HCT116 (cell line): ENCODE data around the gene ZHX3. TPM values are rescaled to one million over a fixed set of nuclear protein-coding genes. Genes with fewer than 3 reads are reported as not detected.

Source experiments
- ATAC-seq: fragments of 200-7000 bp; cut with Tn5 transposase; 2 replicates; pipeline ENCODE4 v1.9.1; 2020; ENCODE audit warnings: mild to moderate bottlenecking, moderate library complexity
- BruUV-seq: library from RNA; stranded (reverse); fragments of 400-500 nt; replicated peaks from 2 replicates; lab custom pipeline; 2021; lab: Mats Ljungman, UMichigan
- CTCF ChIA-PET: fragments of 300-600 bp; sonication (Branson Sonifier 250); formaldehyde crosslinking; loops from one replicate; lab custom pipeline; 2021; ENCODE audit warnings: antibody characterized with exemption; lab: Charles Lee
- POLR2A ChIA-PET: fragments of 300-600, 350-600 bp; sonication (Branson Sonifier 250); formaldehyde crosslinking; loops from one replicate; lab custom pipeline; 2021; ENCODE audit warnings: antibody characterized with exemption; lab: Charles Lee
- RAD21 ChIA-PET, 2 experiments: fragments of 300-600 bp; sonication (Branson Sonifier 250); formaldehyde crosslinking; loops; one replicate each; lab custom pipeline; 2023; ENCODE audit warnings: low total read pairs in 2 of 2; ENCODE audit not compliant: uncharacterized antibody in 2 of 2, unreplicated experiment in 2 of 2, low non-redundant PET in 1 of 2; lab: Charles Lee
- DNase-seq: peaks from one replicate; pipeline ENCODE4 v3.0.0-alpha.2; 2010; ENCODE audit warnings: low read depth, low spot score
- H2AFZ ChIP-seq: fragments of 200-600 bp; shearing (Covaris generic), sonication (generic); 2 replicates; pipeline ENCODE4 v1.6.1; 2017; ENCODE audit warnings: low read depth, mixed run types, mixed read lengths, antibody characterized with exemption, low read length; ENCODE audit not compliant: poor library complexity, severe bottlenecking
- H3K27ac ChIP-seq: 2 replicates; pipeline ENCODE4 v1.5.1; 2012; ENCODE audit warnings: low read depth, low read length
- H3K27me3 ChIP-seq: fragments of 200-600 bp; sonication (generic); 2 replicates; pipeline ENCODE4 v1.6.1; 2016; ENCODE audit warnings: mixed run types, low read length, mixed read lengths; ENCODE audit not compliant: insufficient read depth
- H3K36me3 ChIP-seq, 2 experiments: fragments of 200-500 bp in 1 of 2; fragments of 200-600 bp in 1 of 2; sonication (Bioruptor generic) in 1 of 2; sonication (generic) in 1 of 2; 2 replicates each; pipeline versions ENCODE4 v1.5.1 to v1.6.1; 2014 to 2016; ENCODE audit warnings: low read length in 2 of 2, inconsistent platforms in 1 of 2, mixed read lengths in 1 of 2, mixed run types in 1 of 2; ENCODE audit not compliant: insufficient read depth in 2 of 2, control insufficient read depth in 1 of 2
- H3K4me1 ChIP-seq, 2 experiments: fragments of 200-600 bp in 1 of 2; sonication (generic) in 1 of 2; 2 replicates each; pipeline versions ENCODE4 v1.5.1 to v1.6.1; 2012 to 2017; ENCODE audit warnings: low read length in 2 of 2, inconsistent platforms in 1 of 2, mild to moderate bottlenecking in 1 of 2, mixed read lengths in 1 of 2, mixed run types in 1 of 2, moderate library complexity in 1 of 2; ENCODE audit not compliant: insufficient read depth in 2 of 2, control insufficient read depth in 1 of 2
- H3K4me2 ChIP-seq: fragments of 200-600 bp; sonication (generic); 2 replicates; pipeline ENCODE4 v1.6.1; 2017; ENCODE audit warnings: mixed run types, low read length, mixed read lengths
- H3K4me3 ChIP-seq, 2 experiments: fragments of 200-600 bp in 1 of 2; sonication (generic) in 1 of 2; replicated peaks in 1 of 2; 2 replicates each; pipeline ENCODE4 v1.5.1; 2011 to 2016; ENCODE audit warnings: low read length in 2 of 2, control low read depth in 1 of 2, low read depth in 1 of 2, mild to moderate bottlenecking in 1 of 2, mixed read lengths in 1 of 2, mixed run types in 1 of 2
- H3K79me2 ChIP-seq: fragments of 200-600 bp; sonication (generic); 2 replicates; pipeline ENCODE4 v1.6.1; 2017; ENCODE audit warnings: mild to moderate bottlenecking, mixed run types, low read length, moderate library complexity, mixed read lengths; ENCODE audit not compliant: insufficient read depth
- H3K9ac ChIP-seq: fragments of 200-600 bp; sonication (generic); 2 replicates; pipeline ENCODE4 v1.6.1; 2016; ENCODE audit warnings: low read length, mixed read lengths
- H3K9me2 ChIP-seq: fragments of 200-600 bp; sonication (generic), shearing (Covaris generic); 2 replicates; pipeline ENCODE4 v1.6.1; 2017; ENCODE audit warnings: mixed run types, mild to moderate bottlenecking, moderate library complexity; ENCODE audit not compliant: insufficient read depth
- H3K9me3 ChIP-seq, 2 experiments: fragments of 200-500 bp in 1 of 2; fragments of 200-600 bp in 1 of 2; sonication (Bioruptor generic) in 1 of 2; sonication (generic) in 1 of 2; 2 replicates each; pipeline ENCODE4 v1.6.1; 2014 to 2017; ENCODE audit warnings: low read length in 2 of 2, mixed read lengths in 2 of 2, inconsistent platforms in 1 of 2, low read depth in 1 of 2, mild to moderate bottlenecking in 1 of 2, mixed run types in 1 of 2, moderate library complexity in 1 of 2; ENCODE audit not compliant: control insufficient read depth in 1 of 2, insufficient read depth in 1 of 2
- H4K20me1 ChIP-seq: fragments of 200-600 bp; sonication (generic), shearing (Covaris generic); 2 replicates; pipeline ENCODE4 v1.6.1; 2017; ENCODE audit warnings: mixed run types, mild to moderate bottlenecking, moderate library complexity; ENCODE audit not compliant: insufficient read depth
- CBX3 ChIP-seq: IDR thresholded peaks from 2 replicates; pipeline ENCODE4 v1.6.1; 2012; ENCODE audit warnings: low read depth
- CEBPB ChIP-seq: IDR thresholded peaks from 2 replicates; pipeline ENCODE4 v1.6.1; 2012; ENCODE audit warnings: low read depth
- ELF1 ChIP-seq: IDR thresholded peaks from 2 replicates; pipeline ENCODE4 v1.6.1; 2012; ENCODE audit warnings: low read depth, borderline replicate concordance
- EZH2 ChIP-seq: fragments of 200-600 bp; sonication (generic); IDR thresholded peaks from 2 replicates; pipeline ENCODE4 v1.6.1; 2017; ENCODE audit warnings: antibody characterized with exemption, mixed run types
- EZH2phosphoT487 ChIP-seq: fragments of 200-600 bp; IDR thresholded peaks from 2 replicates; pipeline ENCODE4 v1.6.1; 2018; ENCODE audit warnings: antibody characterized with exemption, borderline replicate concordance
- FOSL1 ChIP-seq: IDR thresholded peaks from 2 replicates; pipeline ENCODE4 v1.6.1; 2012; ENCODE audit warnings: low read depth
- JUND ChIP-seq: IDR thresholded peaks from 2 replicates; pipeline ENCODE4 v1.6.1; 2012
- RAD21 ChIP-seq: IDR thresholded peaks from 2 replicates; pipeline ENCODE4 v1.6.1; 2012; ENCODE audit warnings: low read depth, mild to moderate bottlenecking
- SIN3A ChIP-seq: IDR thresholded peaks from 2 replicates; pipeline ENCODE4 v1.6.1; 2012; ENCODE audit warnings: low read depth
- SP1 ChIP-seq: IDR thresholded peaks from 2 replicates; pipeline ENCODE4 v1.6.1; 2012; ENCODE audit warnings: low read depth
- SRF ChIP-seq: IDR thresholded peaks from 2 replicates; pipeline ENCODE4 v1.6.1; 2012; ENCODE audit warnings: low read depth
- TCF7L2 ChIP-seq: IDR thresholded peaks from 2 replicates; pipeline ENCODE4 v1.7.0; 2011; ENCODE audit warnings: borderline replicate concordance, inconsistent platforms; ENCODE audit not compliant: insufficient read depth, insufficient read length; ENCODE audit errors: extremely low read depth
- ZFX ChIP-seq: fragments of 450-650 bp; IDR thresholded peaks from 2 replicates; pipeline ENCODE4 v1.6.1; 2017
- ZNF274 ChIP-seq: fragments of 200-500 bp; sonication (Bioruptor generic); IDR thresholded peaks from 2 replicates; pipeline ENCODE4 v1.6.1; 2014; ENCODE audit warnings: mild to moderate bottlenecking, low read depth, low read length, inconsistent platforms
- intact Hi-C: fragments of 100-400 bp; cut with micrococcal nuclease; formaldehyde crosslinking; loops from 2 replicates; pipeline ENCODE4 v1.10.0; 2022
- total RNA-seq: library from RNA; stranded (reverse); gene quantifications from one replicate; pipeline ENCODE4 v1.2.1, GENCODE V29; 2021; ENCODE audit not compliant: unreplicated experiment
- TF ChIP-seq, protein P1 (sequence below): IDR thresholded peaks from 2 replicates; pipeline ENCODE4 v1.6.1; 2011; ENCODE audit warnings: mild to moderate bottlenecking, low read length, moderate library complexity; ENCODE audit not compliant: insufficient replicate concordance; ENCODE audit errors: extremely low read depth
- TF ChIP-seq, protein P2 (sequence below): IDR thresholded peaks from 2 replicates; pipeline ENCODE4 v1.6.1; 2012

Gene ZHX3
- total RNA-seq, 1 experiment from 2014 or later: 13.3 TPM

DNA sequence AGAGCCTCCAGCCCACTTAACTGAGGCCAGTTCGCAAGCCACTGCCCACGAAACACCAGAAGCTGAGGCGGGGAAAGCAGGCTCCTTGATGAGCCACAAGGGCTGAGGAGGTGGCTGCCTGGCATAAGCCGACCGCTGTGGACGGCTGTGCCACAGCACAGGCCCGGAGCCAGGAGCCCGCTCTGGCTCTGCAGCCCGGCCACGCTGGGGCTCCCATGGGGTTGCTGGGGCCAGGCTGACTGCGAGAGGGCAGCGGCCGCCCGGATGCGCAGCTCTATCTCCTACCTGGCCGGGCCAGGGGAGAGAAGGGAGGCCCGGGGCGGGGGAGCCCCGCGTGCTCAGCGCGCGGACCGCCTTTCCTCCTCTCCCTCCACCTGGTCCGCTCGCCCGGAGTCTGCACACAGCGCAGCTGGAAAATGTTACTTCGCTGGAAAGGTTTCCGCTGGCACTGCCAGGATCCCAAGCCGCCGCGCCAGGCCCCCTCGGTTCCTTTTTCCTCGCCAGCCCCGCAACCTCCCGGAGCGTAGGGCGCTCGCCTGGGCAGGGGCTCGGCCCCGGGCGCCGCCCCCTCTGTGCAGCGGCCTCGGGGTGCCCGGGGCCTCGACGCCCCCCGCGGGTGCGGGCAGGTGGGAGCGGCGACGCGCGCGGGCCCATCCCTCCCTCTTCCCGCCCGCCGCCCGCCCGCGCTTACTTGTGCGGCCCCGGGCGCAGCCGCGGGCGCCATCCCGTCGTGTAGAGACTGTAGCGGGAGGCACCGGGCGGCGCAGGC is 48.4 kb upstream of the ZHX3 start:
- no peak for ATAC-seq
- POLR2A ChIA-PET: no interaction called here

DNA sequence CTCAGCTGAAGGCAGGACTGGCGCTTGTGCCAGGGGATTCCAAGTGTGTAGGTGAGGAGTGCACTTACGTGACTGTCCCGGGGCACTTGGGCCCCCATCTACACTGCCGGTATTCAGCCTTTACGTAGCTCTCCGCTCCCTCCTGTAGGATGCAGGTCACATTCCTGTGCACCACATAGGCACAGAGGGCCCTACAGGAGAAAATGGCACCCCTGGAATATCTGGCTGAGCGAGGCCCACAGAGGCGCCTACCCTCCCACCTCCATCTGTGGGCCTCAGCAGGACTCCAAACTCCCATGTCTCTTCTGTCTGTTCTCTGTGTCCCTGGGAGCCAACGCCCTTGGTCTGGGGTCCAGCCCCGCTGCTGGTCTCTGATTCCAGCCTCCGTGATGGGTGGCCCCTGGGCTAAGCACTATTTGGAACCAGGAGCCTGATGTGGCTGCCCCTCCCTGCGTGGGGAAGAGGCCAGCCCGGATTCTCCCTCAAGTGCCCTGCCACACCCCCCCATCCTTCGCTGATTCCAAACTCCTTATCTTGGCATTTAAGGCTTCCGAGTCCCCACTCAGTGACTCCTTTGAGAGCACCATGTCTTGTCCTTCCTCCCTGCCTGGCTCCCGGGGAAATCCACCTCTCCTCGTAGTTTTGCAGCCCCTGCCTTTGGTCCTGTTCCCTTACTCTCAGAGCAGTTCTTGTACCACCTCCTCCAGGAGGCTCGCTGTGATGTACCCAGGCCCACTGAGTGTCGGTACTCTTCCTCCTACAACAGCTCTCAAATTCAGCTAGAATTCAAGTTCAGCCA is 47.6 kb upstream of the ZHX3 start:
- H3K36me3 ChIP-seq: no peaks in the 10 kb centered on the region
- BruUV-seq: no TSS peak
- H3K4me3 ChIP-seq: no peak overlapping the region
- RAD21 ChIA-PET: no interaction called here
- H3K27me3 ChIP-seq: no peaks in the 10 kb centered on the region
- H3K9ac ChIP-seq: no peak overlapping the region
- no peaks in the 10 kb centered on the region for H3K9me2 ChIP-seq
- POLR2A ChIA-PET: no interaction called here
- no peak for DNase-seq
- H3K79me2 ChIP-seq: no peaks in the 10 kb centered on the region
- H2AFZ ChIP-seq: no peak overlapping the region
- ATAC-seq: no peak
- intact Hi-C loops: no loop called here
- H4K20me1 ChIP-seq: no peaks in the 10 kb centered on the region
- no peak overlapping the region for H3K27ac ChIP-seq
- CTCF ChIA-PET: no interaction called here
- H3K9me3 ChIP-seq: no peaks in the 10 kb centered on the region
- H3K4me2 ChIP-seq: no peak overlapping the region
- H3K4me1 ChIP-seq: no peaks in the 10 kb centered on the region
- TF ChIP-seq, protein P1, sequence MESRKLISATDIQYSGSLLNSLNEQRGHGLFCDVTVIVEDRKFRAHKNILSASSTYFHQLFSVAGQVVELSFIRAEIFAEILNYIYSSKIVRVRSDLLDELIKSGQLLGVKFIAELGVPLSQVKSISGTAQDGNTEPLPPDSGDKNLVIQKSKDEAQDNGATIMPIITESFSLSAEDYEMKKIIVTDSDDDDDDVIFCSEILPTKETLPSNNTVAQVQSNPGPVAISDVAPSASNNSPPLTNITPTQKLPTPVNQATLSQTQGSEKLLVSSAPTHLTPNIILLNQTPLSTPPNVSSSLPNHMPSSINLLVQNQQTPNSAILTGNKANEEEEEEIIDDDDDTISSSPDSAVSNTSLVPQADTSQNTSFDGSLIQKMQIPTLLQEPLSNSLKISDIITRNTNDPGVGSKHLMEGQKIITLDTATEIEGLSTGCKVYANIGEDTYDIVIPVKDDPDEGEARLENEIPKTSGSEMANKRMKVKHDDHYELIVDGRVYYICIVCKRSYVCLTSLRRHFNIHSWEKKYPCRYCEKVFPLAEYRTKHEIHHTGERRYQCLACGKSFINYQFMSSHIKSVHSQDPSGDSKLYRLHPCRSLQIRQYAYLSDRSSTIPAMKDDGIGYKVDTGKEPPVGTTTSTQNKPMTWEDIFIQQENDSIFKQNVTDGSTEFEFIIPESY: no peak
- TF ChIP-seq SP1 (no peak), CEBPB (no peak), FOSL1 (no peak), RAD21 (no peak), ZFX (no peak), TCF7L2 (no peak), JUND (no peak), ELF1 (no peak), SRF (no peak), CBX3 (no peak), ZNF274 (no peak), SIN3A (no peak)

More for the DNA sequence above, 48.4 kb upstream of the ZHX3 start:
- H3K9me3 ChIP-seq: no peaks in the 10 kb centered on the region
- no peak overlapping the region for H3K27ac ChIP-seq
- no peak for TF ChIP-seq EZH2
- TF ChIP-seq, protein P2, sequence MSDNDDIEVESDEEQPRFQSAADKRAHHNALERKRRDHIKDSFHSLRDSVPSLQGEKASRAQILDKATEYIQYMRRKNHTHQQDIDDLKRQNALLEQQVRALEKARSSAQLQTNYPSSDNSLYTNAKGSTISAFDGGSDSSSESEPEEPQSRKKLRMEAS: no peak
- no peak for TF ChIP-seq EZH2phosphoT487
- no peaks in the 10 kb centered on the region for H3K4me1 ChIP-seq
- no peak for DNase-seq
- no peak overlapping the region for H3K9ac ChIP-seq
- H4K20me1 ChIP-seq: no peaks in the 10 kb centered on the region
- CTCF ChIA-PET: no interaction called here
- intact Hi-C loops: no loop called here
- no TSS peak for BruUV-seq
- H3K9me2 ChIP-seq: no peaks in the 10 kb centered on the region
- H3K27me3 ChIP-seq: no peaks in the 10 kb centered on the region
- H3K4me2 ChIP-seq: no peak overlapping the region
- RAD21 ChIA-PET: no interaction called here
- no peak overlapping the region for H2AFZ ChIP-seq
- H3K36me3 ChIP-seq: no peaks in the 10 kb centered on the region
- no peaks in the 10 kb centered on the region for H3K79me2 ChIP-seq
- H3K4me3 ChIP-seq: no peak overlapping the region
